Stimulated activated CD4-positive, alpha-beta T cell treated with anti-CD3 and anti-CD28 coated beads, Interleukin-15, amount 100 ng/mL, for 48 hours (primary cell): ENCODE measurements around the gene KCNE3.

Experiments
- DNase-seq, 2 donors: peaks; one replicate each; pipeline ENCODE4 v3.0.0-alpha.2; 2020; ENCODE audit warnings: low read depth in 2 of 2

KCNE3 gene

GRCh38 chr11:74471668-74472429 is 4.5 kb upstream of the KCNE3 start:
- no peak for DNase-seq

GRCh38 chr11:74471037-74471436 is 3.7 kb upstream of the KCNE3 start:
- no peak for DNase-seq

- DNase-seq: no peak
These were observed 3.2 kb upstream of the KCNE3 start for GRCh38 chr11:74470526-74470925.

GRCh38 chr11:74468936-74469335 is 1.6 kb upstream of the KCNE3 start:
- DNase-seq: no peak

GRCh38 chr11:74468521-74468920 is 1.2 kb upstream of the KCNE3 start:
- no peak for DNase-seq

- no peak for DNase-seq
These were observed 709 bp upstream of the KCNE3 start for GRCh38 chr11:74468058-74468457.

- DNase-seq: no peak
These were observed 2.0 kb downstream of the KCNE3 start for GRCh38 chr11:74465291-74465708.

- no peak for DNase-seq
These were observed 2.6 kb downstream of the KCNE3 start for GRCh38 chr11:74464746-74465145.

GRCh38 chr11:74463216-74463615 is 4.1 kb downstream of the KCNE3 start:
- DNase-seq: no peak

- no peak for DNase-seq
These were observed 4.7 kb downstream of the KCNE3 start for GRCh38 chr11:74462631-74463030.

- DNase-seq: no peak
These were observed 5.3 kb downstream of the KCNE3 start for GRCh38 chr11:74462009-74462408.

- DNase-seq: no peak
These were observed 6.7 kb downstream of the KCNE3 start for GRCh38 chr11:74460481-74461154.

- no peak for DNase-seq
These were observed 7.3 kb downstream of the KCNE3 start for GRCh38 chr11:74460065-74460464.

- DNase-seq: no peak
These were observed 7.8 kb downstream of the KCNE3 start for GRCh38 chr11:74459584-74459983.

- DNase-seq: no peak
These were observed 10.0 kb downstream of the KCNE3 start for GRCh38 chr11:74457356-74457755.

GRCh38 chr11:74453373-74453975 is 13.9 kb downstream of the KCNE3 start:
- DNase-seq: peak; percentile 30 to 62

- DNase-seq: no peak
These were observed 15.0 kb downstream of the KCNE3 start for GRCh38 chr11:74452366-74452765.

- no peak for DNase-seq
These were observed 17.0 kb downstream of the KCNE3 start for GRCh38 chr11:74450318-74450717.

GRCh38 chr11:74449369-74449931 is 17.9 kb downstream of the KCNE3 start:
- DNase-seq: peak in 1 of 2 donors; percentile 12

- DNase-seq: no peak
These were observed 19.6 kb downstream of the KCNE3 start for GRCh38 chr11:74447720-74448119.

- no peak for DNase-seq
These were observed 20.8 kb downstream of the KCNE3 start for GRCh38 chr11:74446532-74446938.

- DNase-seq: no peak
These were observed 23.0 kb downstream of the KCNE3 start for GRCh38 chr11:74444173-74444826.
